ENCODE measurements around the gene DDN. TPM values are rescaled to one million over a fixed set of nuclear protein-coding genes. Genes with fewer than 3 reads are reported as not detected.

Gene DDN
- total and polyA plus RNA-seq, 2 donors (not counting 1 experiment from before 2014, with no cell fraction given) = 0.10 to 0.75 TPM

DNA sequence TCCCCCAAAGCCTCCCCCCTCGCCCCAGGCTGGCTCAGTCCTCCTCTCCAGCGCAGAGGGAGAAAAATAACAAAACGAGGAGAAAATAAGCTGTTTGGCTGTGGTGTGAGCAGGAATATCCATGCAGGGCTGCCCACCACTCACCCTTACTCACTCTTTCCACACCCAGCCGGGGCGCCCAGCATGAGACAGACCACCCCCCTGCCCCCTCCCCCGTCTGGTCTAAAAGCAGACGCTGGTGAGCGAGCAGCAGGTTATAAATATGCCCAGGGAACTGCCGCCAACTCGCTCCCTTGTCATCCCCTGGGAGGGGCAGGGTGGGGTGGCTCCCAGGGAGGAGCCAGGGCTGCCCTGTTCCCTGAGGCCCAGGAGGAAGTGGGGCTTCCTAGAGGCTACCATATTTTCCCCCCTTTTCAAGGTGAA, 13.7 kb downstream of the DDN start:
- Histone ChIP-seq H3K27ac (ENCODE audit: low read length in 2 of 2) (no peak overlapping the region), H3K4me3 (ENCODE audit: control extremely low read depth in 1 of 5, extremely low read depth in 1 of 5, insufficient read depth in 1 of 5, low read depth in 2 of 5, low read length in 4 of 5) (no peak overlapping the region), H3K4me2 (replicated peaks; ENCODE audit: low read depth, low read length, poor library complexity, severe bottlenecking) (no peak overlapping the region), H3K79me2 (ENCODE audit: control insufficient read depth, insufficient read depth, low read length) (no peaks in the 10 kb centered on the region), H3K27me3 (replicated peaks in 1 of 4; ENCODE audit: control extremely low read depth in 1 of 4, control insufficient read depth in 3 of 4, insufficient read depth in 4 of 4, low read length in 3 of 4) (peaks cover 0 to 61% (median 21%) of the 10 kb centered on the region in 4 experiments), H4K20me1 (ENCODE audit: control insufficient read depth, insufficient read depth, low read length, poor library complexity, severe bottlenecking) (no peaks in the 10 kb centered on the region), H3K9me3 (ENCODE audit: control extremely low read depth in 1 of 3, control insufficient read depth in 2 of 3, insufficient read depth in 1 of 3, low read length in 2 of 3) (peaks cover 0 to 12% (median 0%) of the 10 kb centered on the region in 3 donors), H3K36me3 (replicated peaks in 1 of 2; ENCODE audit: control extremely low read depth in 1 of 2, control insufficient read depth in 1 of 2, extremely low read depth in 1 of 2, insufficient read depth in 2 of 2, low read length in 1 of 2) (no peaks in the 10 kb centered on the region), H3K4me1 (ENCODE audit: control insufficient read depth in 2 of 2, insufficient read depth in 2 of 2, low read length in 2 of 2) (peaks cover 15 to 19% of the 10 kb centered on the region in 2 donors), H2AFZ (ENCODE audit: insufficient read depth, low read depth, low read length, poor library complexity, severe bottlenecking) (no peak overlapping the region), H3K9ac (ENCODE audit: low read length) (no peak overlapping the region)
- DNase-seq (no peak), ATAC-seq (ENCODE audit: low read depth) (no peak)
- ChIA-PET POLR2A (no interaction called here), CTCF (interaction anchor here (0.8 to 3.3 kb wide), 2 partner anchors 60 to 61 kb away, joined by 3 to 17 read pairs; partner anchors contain the start of gene FKBP11)
- TF ChIP-seq, protein P1, sequence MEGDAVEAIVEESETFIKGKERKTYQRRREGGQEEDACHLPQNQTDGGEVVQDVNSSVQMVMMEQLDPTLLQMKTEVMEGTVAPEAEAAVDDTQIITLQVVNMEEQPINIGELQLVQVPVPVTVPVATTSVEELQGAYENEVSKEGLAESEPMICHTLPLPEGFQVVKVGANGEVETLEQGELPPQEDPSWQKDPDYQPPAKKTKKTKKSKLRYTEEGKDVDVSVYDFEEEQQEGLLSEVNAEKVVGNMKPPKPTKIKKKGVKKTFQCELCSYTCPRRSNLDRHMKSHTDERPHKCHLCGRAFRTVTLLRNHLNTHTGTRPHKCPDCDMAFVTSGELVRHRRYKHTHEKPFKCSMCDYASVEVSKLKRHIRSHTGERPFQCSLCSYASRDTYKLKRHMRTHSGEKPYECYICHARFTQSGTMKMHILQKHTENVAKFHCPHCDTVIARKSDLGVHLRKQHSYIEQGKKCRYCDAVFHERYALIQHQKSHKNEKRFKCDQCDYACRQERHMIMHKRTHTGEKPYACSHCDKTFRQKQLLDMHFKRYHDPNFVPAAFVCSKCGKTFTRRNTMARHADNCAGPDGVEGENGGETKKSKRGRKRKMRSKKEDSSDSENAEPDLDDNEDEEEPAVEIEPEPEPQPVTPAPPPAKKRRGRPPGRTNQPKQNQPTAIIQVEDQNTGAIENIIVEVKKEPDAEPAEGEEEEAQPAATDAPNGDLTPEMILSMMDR (IDR thresholded peaks at IDR 0.05) = no peak
- TF ChIP-seq EZH2 (IDR thresholded peaks at IDR 0.05; ENCODE audit: borderline replicate concordance, insufficient read depth, low read depth, low read length, poor library complexity, severe bottlenecking) = no peak
- H3K4me3 Mint-ChIP-seq = no peak overlapping the region
- H3K9me3 Mint-ChIP-seq (ENCODE audit: insufficient read depth) = no peaks in the 10 kb centered on the region
- 16% methylated on average over 6 of the region's 10 CpGs for WGBS (ENCODE audit: insufficient coverage)
- H3K27ac Mint-ChIP-seq = no peak overlapping the region
- intact Hi-C loops (cut with micrococcal nuclease) = no loop called here
- peaks cover 60% of the 10 kb centered on the region for H3K27me3 Mint-ChIP-seq
- peaks cover 27% of the 10 kb centered on the region for H3K4me1 Mint-ChIP-seq

GRCh38 chr12:48982397-48983080, 16.6 kb downstream of the DDN start:
- Histone ChIP-seq H2AFZ (ENCODE audit: insufficient read depth, low read depth, low read length, poor library complexity, severe bottlenecking) (no peak overlapping the region), H3K4me2 (replicated peaks; ENCODE audit: low read depth, low read length, poor library complexity, severe bottlenecking) (no peak overlapping the region), H3K36me3 (replicated peaks in 1 of 2; ENCODE audit: control extremely low read depth in 1 of 2, control insufficient read depth in 1 of 2, extremely low read depth in 1 of 2, insufficient read depth in 2 of 2, low read length in 1 of 2) (no peaks in the 10 kb centered on the region), H4K20me1 (ENCODE audit: control insufficient read depth, insufficient read depth, low read length, poor library complexity, severe bottlenecking) (no peaks in the 10 kb centered on the region), H3K4me1 (ENCODE audit: control insufficient read depth in 2 of 2, insufficient read depth in 2 of 2, low read length in 2 of 2) (peaks cover 38 to 44% of the 10 kb centered on the region in 2 donors), H3K9ac (ENCODE audit: low read length) (no peak overlapping the region), H3K9me3 (ENCODE audit: control extremely low read depth in 1 of 3, control insufficient read depth in 2 of 3, insufficient read depth in 1 of 3, low read length in 2 of 3) (peaks cover 0 to 25% (median 0%) of the 10 kb centered on the region in 3 donors), H3K79me2 (ENCODE audit: control insufficient read depth, insufficient read depth, low read length) (no peaks in the 10 kb centered on the region), H3K27me3 (replicated peaks in 1 of 4; ENCODE audit: control extremely low read depth in 1 of 4, control insufficient read depth in 3 of 4, insufficient read depth in 4 of 4, low read length in 3 of 4) (peaks cover 0 to 72% (median 25%) of the 10 kb centered on the region in 4 experiments), H3K27ac (ENCODE audit: low read length in 2 of 2) (no peak overlapping the region), H3K4me3 (ENCODE audit: control extremely low read depth in 1 of 5, extremely low read depth in 1 of 5, insufficient read depth in 1 of 5, low read depth in 2 of 5, low read length in 4 of 5) (no peak overlapping the region)
- ATAC-seq (ENCODE audit: low read depth) (no peak), DNase-seq (no peak)
- CTCF ChIA-PET = interaction anchor here (1.2 to 9.0 kb wide), 6 partner anchors 10 to 69 kb away, joined by 3 to 71 read pairs (median 11); partner anchors contain the start of genes FKBP11 and WNT10B
- Mint-ChIP-seq H3K27me3 (peaks cover 49% of the 10 kb centered on the region), H3K4me3 (peak overlapping the region; percentile 93), H3K9me3 (ENCODE audit: insufficient read depth) (no peaks in the 10 kb centered on the region), H3K4me1 (peaks cover 44% of the 10 kb centered on the region), H3K27ac (no peak overlapping the region)
- POLR2A ChIA-PET = interaction anchor here (0.6 to 1.6 kb wide), 3 partner anchors 13 to 57 kb away, joined by 3 to 6 read pairs (median 4); partner anchors contain the start of gene FKBP11
- WGBS (ENCODE audit: insufficient coverage) = 60% methylated on average over 6 of the region's 6 CpGs
- intact Hi-C loops (cut with micrococcal nuclease) = no loop called here
- no peak for TF ChIP-seq EZH2 (IDR thresholded peaks at IDR 0.05; ENCODE audit: borderline replicate concordance, insufficient read depth, low read depth, low read length, poor library complexity, severe bottlenecking)
- TF ChIP-seq, protein P1 (IDR thresholded peaks at IDR 0.05) = no peak

Data from B cell (primary cell).